KMS-11 (cell line): ENCODE measurements around the gene EMC8.

ENCODE experiments used
- H2AFZ ChIP-seq: fragments of 200-600 bp; sonication (generic); 2 replicates; pipeline ENCODE4 v1.6.1; 2016; ENCODE audit warnings: antibody characterized with exemption, mixed run types, low read depth
- H3K27ac ChIP-seq: fragments of 200-600 bp; sonication (generic); 2 replicates; pipeline ENCODE4 v1.6.1; 2016; ENCODE audit warnings: mild to moderate bottlenecking, mixed run types
- H3K27me3 ChIP-seq: fragments of 200-600 bp; sonication (generic); 2 replicates; pipeline ENCODE4 v1.6.1; 2017; ENCODE audit warnings: mild to moderate bottlenecking, low read depth, mixed run types, moderate library complexity; ENCODE audit not compliant: insufficient read depth
- H3K36me3 ChIP-seq: fragments of 200-600 bp; sonication (generic); 2 replicates; pipeline ENCODE4 v1.6.1; 2017; ENCODE audit warnings: mild to moderate bottlenecking, mixed run types; ENCODE audit not compliant: insufficient read depth
- H3K4me1 ChIP-seq: fragments of 200-600 bp; sonication (generic); 2 replicates; pipeline ENCODE4 v1.6.1; 2016; ENCODE audit warnings: mild to moderate bottlenecking, low read depth, mixed run types; ENCODE audit not compliant: poor library complexity, severe bottlenecking
- H3K4me2 ChIP-seq: fragments of 200-600 bp; sonication (generic); 2 replicates; pipeline ENCODE4 v1.7.0; 2016; ENCODE audit warnings: mild to moderate bottlenecking, mixed run types
- H3K4me3 ChIP-seq: fragments of 200-600 bp; sonication (generic); IDR thresholded peaks from 2 replicates; pipeline ENCODE4 v1.6.1; 2017; ENCODE audit warnings: low read depth, low read length, mixed read lengths; ENCODE audit not compliant: insufficient read depth
- H3K79me2 ChIP-seq: fragments of 200-600 bp; sonication (generic); 2 replicates; pipeline ENCODE4 v1.6.1; 2016; ENCODE audit warnings: low read depth, mixed run types; ENCODE audit not compliant: insufficient read depth
- H3K9ac ChIP-seq: fragments of 200-600 bp; sonication (generic); 2 replicates; pipeline ENCODE4 v1.6.1; 2016; ENCODE audit warnings: mild to moderate bottlenecking, mixed run types
- H4K20me1 ChIP-seq: fragments of 200-600 bp; sonication (generic); 2 replicates; pipeline ENCODE4 v1.6.1; 2016; ENCODE audit warnings: mild to moderate bottlenecking, mixed run types; ENCODE audit not compliant: insufficient read depth
- CTCF ChIP-seq: fragments of 200-600 bp; sonication (generic); conservative IDR thresholded peaks from 2 replicates; pipeline ENCODE4 v1.6.1; 2017; ENCODE audit warnings: low read depth, mild to moderate bottlenecking, antibody characterized with exemption, low read length, moderate library complexity, mixed read lengths

Gene EMC8

DNA sequence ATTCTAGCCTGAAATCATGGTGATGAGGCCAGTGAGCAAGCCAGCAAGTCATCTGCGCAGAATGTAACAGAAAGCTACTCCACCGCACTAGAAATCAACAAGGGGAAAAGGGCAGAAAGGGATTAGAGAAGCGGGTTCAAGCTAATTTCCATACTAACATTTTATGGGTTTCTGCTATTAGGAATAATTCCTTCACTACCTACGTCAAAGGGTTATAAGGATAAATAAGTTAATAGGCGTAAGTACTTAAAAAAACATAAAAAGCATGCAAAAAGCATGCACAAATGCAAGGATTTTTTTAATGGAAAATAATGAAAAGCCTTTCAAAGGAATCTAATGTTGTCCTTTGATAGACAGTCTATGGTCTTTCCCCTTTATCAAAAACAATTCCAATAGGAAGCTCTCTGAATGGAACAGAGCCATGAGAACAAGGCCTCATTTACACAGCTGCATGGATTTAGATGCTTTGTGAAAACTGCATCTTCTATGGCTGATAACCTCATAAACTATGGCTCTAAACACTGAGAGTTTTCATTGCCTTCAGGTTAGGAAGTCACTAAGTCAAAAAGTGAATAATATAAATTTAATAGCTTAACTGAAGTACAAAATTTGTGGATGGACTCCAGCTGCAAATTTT, 5.6 kb downstream of the EMC8 start:
- no peak overlapping the region for H3K27ac ChIP-seq
- peaks cover 12% of the 10 kb centered on the region for H3K4me1 ChIP-seq
- no peak overlapping the region for H3K9ac ChIP-seq
- no peak overlapping the region for H3K4me2 ChIP-seq
- no peaks in the 10 kb centered on the region for H4K20me1 ChIP-seq
- no peak overlapping the region for H2AFZ ChIP-seq
- no peak overlapping the region for H3K4me3 ChIP-seq
- H3K79me2 ChIP-seq, result peaks cover 68% of the 10 kb centered on the region
- TF ChIP-seq CTCF, result no peak
- no peaks in the 10 kb centered on the region for H3K27me3 ChIP-seq
- H3K36me3 ChIP-seq, result no peaks in the 10 kb centered on the region

- Histone ChIP-seq H3K27me3 (no peaks in the 10 kb centered on the region), H4K20me1 (no peaks in the 10 kb centered on the region), H2AFZ (no peak overlapping the region), H3K4me2 (no peak overlapping the region), H3K4me3 (no peak overlapping the region), H3K27ac (no peak overlapping the region), H3K4me1 (no peaks in the 10 kb centered on the region), H3K9ac (no peak overlapping the region), H3K36me3 (no peaks in the 10 kb centered on the region), H3K79me2 (peaks cover 28% of the 10 kb centered on the region)
- TF ChIP-seq CTCF, result no peak
Measured at GRCh38 chr16:85789773-85790172, 9.6 kb downstream of the EMC8 start.

DNA sequence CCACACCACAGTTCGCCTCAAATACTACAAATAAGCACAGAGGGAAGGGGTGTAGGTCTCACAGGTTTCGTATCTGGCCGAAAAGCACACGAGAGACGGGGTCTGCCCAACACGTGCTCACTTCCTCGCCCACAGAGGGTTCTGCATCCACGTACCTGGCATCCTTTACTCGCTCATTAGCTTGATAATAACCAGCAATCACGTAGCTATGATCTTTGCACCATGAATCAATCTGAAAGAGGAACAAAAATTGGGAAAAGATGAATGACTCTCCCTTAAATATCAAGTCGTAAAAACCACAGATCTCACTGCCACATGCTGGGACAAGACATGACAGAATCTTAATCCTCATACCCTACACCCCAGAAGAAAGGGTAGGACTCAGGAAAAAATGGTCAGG, 10.5 kb downstream of the EMC8 start:
- Histone ChIP-seq H3K27ac (no peak overlapping the region), H3K9ac (no peak overlapping the region), H3K4me3 (no peak overlapping the region), H4K20me1 (no peaks in the 10 kb centered on the region), H3K36me3 (no peaks in the 10 kb centered on the region), H2AFZ (no peak overlapping the region), H3K27me3 (no peaks in the 10 kb centered on the region), H3K79me2 (peaks cover 21% of the 10 kb centered on the region), H3K4me1 (no peaks in the 10 kb centered on the region), H3K4me2 (no peak overlapping the region)
- no peak for TF ChIP-seq CTCF

- Histone ChIP-seq H3K4me3 (no peak overlapping the region), H3K4me2 (no peak overlapping the region), H3K27ac (no peak overlapping the region), H3K27me3 (no peaks in the 10 kb centered on the region), H4K20me1 (no peaks in the 10 kb centered on the region), H3K4me1 (no peaks in the 10 kb centered on the region), H3K9ac (no peak overlapping the region), H3K36me3 (no peaks in the 10 kb centered on the region; the same call in 1 of the 2 replicates), H2AFZ (no peak overlapping the region), H3K79me2 (no peaks in the 10 kb centered on the region; the same call in 1 of the 2 replicates)
- no peak for TF ChIP-seq CTCF
Measured at GRCh38 chr16:85785927-85786326, 13.4 kb downstream of the EMC8 start.
